ENCODE data around the gene CPTP. TPM values are rescaled to one million over a fixed set of nuclear protein-coding genes. Genes with fewer than 3 reads are reported as not detected.
A peak's percentile ranks its signal among the peaks of the same experiment; 100 is the strongest.

CPTP gene
- total RNA-seq, 1 donor from 2014 or later, result 18.7 TPM

DNA sequence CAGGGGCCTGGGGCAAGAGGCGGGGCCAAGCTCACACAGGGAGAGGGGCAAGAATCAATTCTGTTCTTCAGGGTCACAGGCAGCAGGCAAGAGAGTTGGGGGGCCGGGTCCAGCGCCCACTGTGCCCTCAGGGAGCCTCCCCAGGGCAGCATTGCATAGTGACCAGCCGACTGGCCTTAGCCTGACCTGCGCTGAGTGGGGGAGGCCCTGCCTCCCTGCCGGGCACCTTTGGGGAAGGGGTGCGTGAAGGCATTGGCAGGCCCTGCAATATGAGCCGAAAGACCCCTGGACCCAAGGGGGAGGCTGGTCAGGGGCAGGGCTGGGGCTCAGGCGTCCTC, 32.2 kb upstream of the CPTP start:
- TF ChIP-seq, protein P1, sequence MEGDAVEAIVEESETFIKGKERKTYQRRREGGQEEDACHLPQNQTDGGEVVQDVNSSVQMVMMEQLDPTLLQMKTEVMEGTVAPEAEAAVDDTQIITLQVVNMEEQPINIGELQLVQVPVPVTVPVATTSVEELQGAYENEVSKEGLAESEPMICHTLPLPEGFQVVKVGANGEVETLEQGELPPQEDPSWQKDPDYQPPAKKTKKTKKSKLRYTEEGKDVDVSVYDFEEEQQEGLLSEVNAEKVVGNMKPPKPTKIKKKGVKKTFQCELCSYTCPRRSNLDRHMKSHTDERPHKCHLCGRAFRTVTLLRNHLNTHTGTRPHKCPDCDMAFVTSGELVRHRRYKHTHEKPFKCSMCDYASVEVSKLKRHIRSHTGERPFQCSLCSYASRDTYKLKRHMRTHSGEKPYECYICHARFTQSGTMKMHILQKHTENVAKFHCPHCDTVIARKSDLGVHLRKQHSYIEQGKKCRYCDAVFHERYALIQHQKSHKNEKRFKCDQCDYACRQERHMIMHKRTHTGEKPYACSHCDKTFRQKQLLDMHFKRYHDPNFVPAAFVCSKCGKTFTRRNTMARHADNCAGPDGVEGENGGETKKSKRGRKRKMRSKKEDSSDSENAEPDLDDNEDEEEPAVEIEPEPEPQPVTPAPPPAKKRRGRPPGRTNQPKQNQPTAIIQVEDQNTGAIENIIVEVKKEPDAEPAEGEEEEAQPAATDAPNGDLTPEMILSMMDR (IDR thresholded peaks at IDR 0.05; ENCODE audit: partially characterized antibody, unreplicated experiment), result no peak
- peaks cover 7% of the 10 kb centered on the region for H3K9me3 Mint-ChIP-seq (ENCODE audit: unreplicated experiment)
- H3K27me3 Mint-ChIP-seq (ENCODE audit: unreplicated experiment), result peaks cover 23% of the 10 kb centered on the region
- peaks cover 2% of the 10 kb centered on the region for H3K4me1 Mint-ChIP-seq (ENCODE audit: low read depth, unreplicated experiment)
- H3K36me3 Mint-ChIP-seq (ENCODE audit: unreplicated experiment), result no peaks in the 10 kb centered on the region
- no peak overlapping the region for H3K4me3 Mint-ChIP-seq (ENCODE audit: unreplicated experiment)
- H3K27ac Mint-ChIP-seq (ENCODE audit: unreplicated experiment), result peak overlapping the region; percentile 82
- DNase-seq, result peak; percentile 15

DNA sequence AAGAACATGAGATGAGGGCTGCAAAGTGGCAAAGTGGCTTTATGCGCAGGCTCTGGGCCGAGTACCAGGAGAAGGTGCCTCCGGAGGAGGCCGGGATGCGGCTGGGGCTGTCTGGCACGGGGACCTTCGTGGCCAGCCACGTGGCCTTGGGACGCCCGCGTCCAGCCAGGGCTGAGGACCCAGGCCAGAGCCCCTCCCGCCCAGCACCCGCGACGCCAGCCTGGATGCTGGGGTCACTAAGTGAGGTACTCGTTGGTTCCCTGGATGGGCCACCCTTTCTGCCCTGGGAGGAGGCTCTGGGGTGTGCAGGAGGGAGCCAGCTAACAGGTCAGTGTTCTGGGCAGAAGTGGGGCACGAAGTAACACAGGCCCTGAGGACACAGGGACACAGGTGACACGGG, 31.8 kb upstream of the CPTP start:
- Mint-ChIP-seq H3K36me3 (ENCODE audit: unreplicated experiment) (no peaks in the 10 kb centered on the region), H3K4me1 (ENCODE audit: low read depth, unreplicated experiment) (peaks cover 2% of the 10 kb centered on the region), H3K27me3 (ENCODE audit: unreplicated experiment) (peaks cover 23% of the 10 kb centered on the region), H3K9me3 (ENCODE audit: unreplicated experiment) (peaks cover 7% of the 10 kb centered on the region), H3K27ac (ENCODE audit: unreplicated experiment) (peak overlapping the region; percentile 59), H3K4me3 (ENCODE audit: unreplicated experiment) (no peak overlapping the region)
- TF ChIP-seq, protein P1 (IDR thresholded peaks at IDR 0.05; ENCODE audit: partially characterized antibody, unreplicated experiment), result no peak
- DNase-seq, result peak; percentile 18

DNA sequence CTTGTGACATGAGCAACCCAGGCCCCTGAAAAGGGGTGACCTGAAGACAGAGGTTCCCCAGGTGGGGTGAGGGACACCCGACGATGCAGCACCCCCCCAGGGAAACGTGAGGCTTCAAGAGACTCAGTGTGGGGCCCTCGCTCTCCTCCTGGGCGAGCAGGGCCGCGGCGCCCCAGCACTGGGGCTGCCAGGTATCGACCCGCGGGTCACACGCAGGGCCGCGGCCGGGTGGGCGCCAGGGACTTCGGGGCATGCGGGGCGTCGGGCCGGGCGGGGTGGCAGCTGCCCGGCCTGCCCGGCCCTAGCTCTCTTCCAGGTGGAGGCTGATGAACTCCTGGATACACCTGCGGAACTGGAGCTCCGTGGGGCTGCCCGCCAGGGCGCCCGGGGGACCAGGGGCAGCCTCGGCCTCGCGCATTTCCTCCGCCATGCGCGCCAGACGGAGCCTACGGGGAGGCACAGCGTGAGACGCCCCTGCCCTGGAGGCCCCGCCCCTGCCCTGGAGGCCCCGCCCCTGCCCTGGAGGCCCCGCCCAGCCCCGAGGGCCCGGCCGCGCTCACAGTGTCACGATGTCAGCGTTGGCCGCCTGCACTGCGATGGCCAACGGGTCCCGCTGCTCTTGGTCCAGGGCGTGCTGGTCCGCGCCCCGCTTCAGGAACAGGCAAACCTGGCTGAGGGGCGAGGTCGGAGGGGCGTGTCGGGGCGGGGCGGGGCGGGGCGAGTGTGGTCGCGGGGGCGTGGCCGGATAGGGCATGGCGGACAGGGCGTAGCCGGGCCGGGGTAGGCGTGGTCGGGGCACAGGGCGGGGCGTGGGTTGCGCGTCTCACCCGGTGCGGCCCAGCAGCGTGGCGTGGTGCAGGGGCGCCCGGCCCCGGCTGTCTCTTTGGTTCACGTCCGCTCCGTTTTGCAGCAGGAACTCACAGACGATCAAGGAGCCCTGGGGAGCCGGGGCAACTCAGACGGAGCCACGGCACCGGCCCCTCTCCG, 31.0 kb upstream of the CPTP start:
- Mint-ChIP-seq H3K4me3 (ENCODE audit: unreplicated experiment) (no peak overlapping the region), H3K4me1 (ENCODE audit: low read depth, unreplicated experiment) (peaks cover 2% of the 10 kb centered on the region), H3K9me3 (ENCODE audit: unreplicated experiment) (peaks cover 10% of the 10 kb centered on the region), H3K27ac (ENCODE audit: unreplicated experiment) (no peak overlapping the region), H3K27me3 (ENCODE audit: unreplicated experiment) (peaks cover 26% of the 10 kb centered on the region), H3K36me3 (ENCODE audit: unreplicated experiment) (no peaks in the 10 kb centered on the region)
- TF ChIP-seq, protein P1 (IDR thresholded peaks at IDR 0.05; ENCODE audit: partially characterized antibody, unreplicated experiment), result no peak
- peak; percentile 65 for DNase-seq

DNA sequence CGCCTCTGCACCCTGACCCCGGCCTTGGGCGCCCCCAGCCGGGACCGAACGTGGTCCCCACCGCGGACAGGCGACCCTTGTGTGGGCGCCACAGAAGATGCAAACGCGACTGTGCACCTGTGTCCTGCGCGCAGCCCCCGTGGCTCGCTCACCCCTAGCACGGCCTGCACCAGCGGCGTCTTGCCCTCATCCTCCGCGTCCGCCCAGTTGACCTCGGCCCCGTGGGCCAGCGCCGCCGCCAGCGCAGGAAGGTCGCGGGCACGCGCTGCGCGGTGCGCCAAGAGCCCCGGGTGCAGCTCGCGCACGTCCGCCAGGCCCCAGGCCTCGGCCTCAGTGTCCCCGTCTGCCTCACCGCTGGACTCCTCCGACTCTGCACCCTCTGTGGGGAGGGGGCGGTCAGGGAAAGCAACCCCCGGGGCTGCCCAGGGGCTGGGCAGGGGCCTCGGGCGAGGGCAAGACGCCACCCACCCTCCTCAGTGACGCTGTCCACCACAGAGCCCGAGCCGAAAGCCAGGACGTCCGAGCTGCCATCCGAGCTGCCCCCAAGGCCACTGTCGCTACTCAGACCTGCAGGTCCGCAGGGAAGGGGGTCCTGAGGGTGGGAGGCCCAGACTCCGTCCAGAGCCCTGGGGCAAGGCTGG, 30.2 kb upstream of the CPTP start:
- H3K4me1 Mint-ChIP-seq (ENCODE audit: low read depth, unreplicated experiment), result peaks cover 2% of the 10 kb centered on the region
- TF ChIP-seq, protein P1 (IDR thresholded peaks at IDR 0.05; ENCODE audit: partially characterized antibody, unreplicated experiment), result no peak
- peak; percentile 16 for DNase-seq
- H3K36me3 Mint-ChIP-seq (ENCODE audit: unreplicated experiment), result no peaks in the 10 kb centered on the region
- H3K9me3 Mint-ChIP-seq (ENCODE audit: unreplicated experiment), result peaks cover 15% of the 10 kb centered on the region
- H3K27me3 Mint-ChIP-seq (ENCODE audit: unreplicated experiment), result peaks cover 32% of the 10 kb centered on the region
- H3K27ac Mint-ChIP-seq (ENCODE audit: unreplicated experiment), result no peak overlapping the region
- H3K4me3 Mint-ChIP-seq (ENCODE audit: unreplicated experiment), result no peak overlapping the region

All from glutamatergic neuron (in vitro differentiated cells).